ENCODE measurements around the gene UGT3A1. TPM values are rescaled to one million over a fixed set of nuclear protein-coding genes. Genes with fewer than 3 reads are reported as not detected.
A peak's percentile ranks its signal among the peaks of the same experiment; 100 is the strongest.

The UGT3A1 gene
- total and polyA plus RNA-seq, 3 experiments from 2014 or later, result not detected

DNA sequence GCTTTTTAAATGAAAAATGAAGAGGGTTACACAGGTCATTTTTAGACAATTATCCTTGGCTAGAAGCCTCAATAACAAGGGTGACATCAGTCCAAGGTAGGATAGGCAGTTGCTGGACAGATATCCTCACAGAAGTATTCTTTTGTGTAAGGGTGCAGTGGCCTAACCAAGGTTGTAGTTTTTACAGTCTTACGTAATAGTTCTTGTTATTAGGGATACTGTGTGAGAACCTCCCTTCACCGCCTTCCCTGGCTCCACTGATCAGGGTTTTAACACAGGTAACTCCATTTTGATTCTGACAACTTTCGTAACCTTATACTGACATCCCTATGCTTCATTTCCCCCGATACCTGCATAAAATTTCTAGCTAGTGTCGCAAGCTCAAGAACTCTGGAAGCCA, 44.1 kb downstream of the UGT3A1 start:
- Histone ChIP-seq H3K36me3 (ENCODE audit: insufficient read depth, low read length) (no peaks in the 10 kb centered on the region), H3K4me3 (ENCODE audit: low read length) (no peak overlapping the region), H3K27me3 (ENCODE audit: insufficient read depth, low read length, poor library complexity, severe bottlenecking) (no peaks in the 10 kb centered on the region), H3K4me1 (ENCODE audit: insufficient read depth, low read length) (no peaks in the 10 kb centered on the region), H3K27ac (ENCODE audit: low read depth, low read length) (no peak overlapping the region), H3K9me3 (ENCODE audit: low read length) (no peaks in the 10 kb centered on the region)
- Mint-ChIP-seq H3K27me3 (peaks cover 5 to 51% of the 10 kb centered on the region in 2 donors), H3K4me3 (no peak overlapping the region), H3K4me1 (no peaks in the 10 kb centered on the region), H3K9me3 (no peaks in the 10 kb centered on the region), H3K36me3 (no peaks in the 10 kb centered on the region), H3K27ac (no peak overlapping the region)
- ChIA-PET CTCF (no interaction called here), POLR2A (no interaction called here)
- no peak for DNase-seq

DNA sequence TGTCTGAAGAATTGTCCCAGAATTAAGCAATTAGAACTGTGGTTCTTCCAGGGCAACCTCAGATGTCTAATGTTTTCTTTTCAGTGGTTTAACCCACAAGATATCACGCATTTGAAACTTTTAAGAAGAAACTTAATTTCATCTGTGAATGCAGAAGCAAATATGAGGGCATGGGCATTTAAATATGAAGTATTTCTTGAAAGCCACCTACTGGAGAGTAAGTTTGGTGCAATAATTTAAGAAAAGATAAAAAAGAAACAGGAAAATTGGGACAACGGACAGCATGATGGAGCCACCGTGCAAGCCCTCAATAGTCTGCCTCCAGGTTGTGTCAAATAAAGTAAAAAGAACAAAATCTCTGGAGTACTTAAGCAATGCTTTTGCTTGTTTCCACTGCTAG, 51.6 kb downstream of the UGT3A1 start:
- H3K27me3 Mint-ChIP-seq, result peaks cover 11 to 38% of the 10 kb centered on the region in 2 donors
- H3K4me1 Mint-ChIP-seq, result no peaks in the 10 kb centered on the region
- no peaks in the 10 kb centered on the region for H3K9me3 ChIP-seq (ENCODE audit: low read length)
- no peaks in the 10 kb centered on the region for H3K27me3 ChIP-seq (ENCODE audit: insufficient read depth, low read length, poor library complexity, severe bottlenecking)
- no peaks in the 10 kb centered on the region for H3K36me3 Mint-ChIP-seq
- H3K27ac ChIP-seq (ENCODE audit: low read depth, low read length), result no peak overlapping the region
- no peak overlapping the region for H3K4me3 Mint-ChIP-seq
- no peak overlapping the region for H3K27ac Mint-ChIP-seq
- POLR2A ChIA-PET, result no interaction called here
- H3K36me3 ChIP-seq (ENCODE audit: insufficient read depth, low read length), result no peaks in the 10 kb centered on the region
- CTCF ChIA-PET, result interaction anchor here (1.0 kb wide), 1 partner anchor 13 kb away, joined by 3 read pairs; no protein-coding TSS in a partner anchor
- H3K4me3 ChIP-seq (ENCODE audit: low read length), result no peak overlapping the region
- no peaks in the 10 kb centered on the region for H3K9me3 Mint-ChIP-seq
- no peaks in the 10 kb centered on the region for H3K4me1 ChIP-seq (ENCODE audit: insufficient read depth, low read length)
- no peak for DNase-seq

DNA sequence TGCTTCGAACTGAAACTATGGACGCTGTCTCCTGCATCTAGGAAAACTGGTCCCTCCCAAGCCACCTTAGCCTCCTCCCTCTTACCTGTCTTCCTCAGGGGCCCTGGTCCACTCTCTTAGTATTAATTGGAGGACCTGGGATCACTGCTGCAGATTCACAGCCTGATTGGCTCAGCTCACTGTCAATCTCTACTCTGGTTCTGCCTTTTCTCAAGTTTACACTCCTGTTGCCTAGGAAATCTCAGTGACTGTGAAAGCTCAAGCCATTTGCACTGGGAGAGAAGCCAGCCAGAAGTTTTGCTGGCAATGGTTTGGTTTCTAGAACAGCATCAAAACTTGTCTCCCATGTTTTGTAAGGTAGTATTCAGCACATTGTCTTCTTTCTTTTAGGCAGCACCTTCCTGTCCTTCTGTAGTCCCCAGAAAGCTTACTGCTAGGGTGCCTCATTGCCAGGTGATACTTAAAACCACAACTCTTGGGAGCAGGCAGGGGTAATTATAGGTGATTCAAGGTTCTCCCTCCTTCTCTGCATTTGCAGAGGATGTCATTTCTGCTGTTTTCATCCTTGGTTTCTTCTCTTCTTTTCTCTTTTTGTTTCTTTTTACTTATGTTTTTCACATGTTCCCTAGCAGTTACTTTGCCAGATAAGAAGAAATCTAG, 52.5 kb downstream of the UGT3A1 start, which contains the start of gene CAPSL:
TSS of gene CAPSL (minus strand) at position 55 of the 660 bp plus-strand sequence. CDS start 17,502 bp downstream, outside the sequence.
- no peak for DNase-seq
- Mint-ChIP-seq H3K36me3 (no peaks in the 10 kb centered on the region), H3K4me3 (no peak within 1 kb of the TSS), H3K4me1 (no peaks in the 10 kb centered on the region), H3K27me3 (peaks cover 11 to 31% of the 10 kb centered on the region in 2 donors), H3K27ac (no peak within 1 kb of the TSS), H3K9me3 (no peaks in the 10 kb centered on the region)
- H3K27ac ChIP-seq (ENCODE audit: low read depth, low read length), result no peak within 1 kb of the TSS
- ChIA-PET CTCF (no interaction called here), POLR2A (no interaction called here)
- no peaks in the 10 kb centered on the region for H3K27me3 ChIP-seq (ENCODE audit: insufficient read depth, low read length, poor library complexity, severe bottlenecking)
- H3K36me3 ChIP-seq (ENCODE audit: insufficient read depth, low read length), result no peaks in the 10 kb centered on the region
- H3K4me3 ChIP-seq (ENCODE audit: low read length), result no peak within 1 kb of the TSS
- H3K4me1 ChIP-seq (ENCODE audit: insufficient read depth, low read length), result no peaks in the 10 kb centered on the region
- no peaks in the 10 kb centered on the region for H3K9me3 ChIP-seq (ENCODE audit: low read length)

DNA sequence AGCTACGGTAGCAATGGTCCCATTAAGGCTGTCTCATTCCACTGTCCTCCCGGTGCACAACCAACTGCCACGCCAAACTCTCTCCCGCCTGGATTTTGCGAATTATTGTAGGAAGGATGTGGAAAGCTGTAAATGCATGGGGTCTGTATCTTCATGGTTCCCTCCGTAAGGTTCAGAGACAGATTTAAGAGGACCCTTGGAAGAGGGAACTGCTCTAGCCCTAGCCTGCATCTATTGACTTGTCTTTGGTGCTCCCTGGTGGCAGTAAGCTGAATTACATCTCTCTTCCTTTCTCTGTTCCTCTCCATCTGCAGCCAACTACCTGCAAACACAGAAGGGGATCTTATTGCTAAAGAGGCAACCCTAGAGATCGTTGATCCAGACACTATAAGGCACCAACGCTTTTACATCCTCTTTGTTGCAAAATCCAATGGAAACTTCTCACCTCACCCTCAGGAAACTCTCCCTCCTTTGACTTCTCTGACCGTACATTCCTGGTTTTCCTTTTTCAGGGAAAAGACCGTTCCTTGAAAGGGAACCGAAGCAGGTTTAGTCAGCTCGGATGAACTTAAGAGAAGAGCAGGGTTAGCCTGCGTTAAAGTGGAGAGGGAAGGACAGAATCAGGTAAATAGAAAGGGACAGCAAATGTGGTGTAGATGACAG, 64.7 kb downstream of the UGT3A1 start:
- H3K27ac Mint-ChIP-seq, result peak overlapping the region in 2 of 8 donors; percentile 27 to 95
- CTCF ChIA-PET, result interaction anchor here (0.7 to 8.1 kb wide), 37 partner anchors 8 to 1402 kb away, joined by 3 to 203 read pairs (median 5); partner anchors contain the start of genes DNAJC21, IL7R and SPEF2
- Histone ChIP-seq H3K4me3 (ENCODE audit: low read length) (no peak overlapping the region), H3K4me1 (ENCODE audit: insufficient read depth, low read length) (peaks cover 22% of the 10 kb centered on the region), H3K27me3 (ENCODE audit: insufficient read depth, low read length, poor library complexity, severe bottlenecking) (no peaks in the 10 kb centered on the region), H3K27ac (ENCODE audit: low read depth, low read length) (no peak overlapping the region), H3K36me3 (ENCODE audit: insufficient read depth, low read length) (no peaks in the 10 kb centered on the region), H3K9me3 (ENCODE audit: low read length) (no peaks in the 10 kb centered on the region)
- H3K4me1 Mint-ChIP-seq, result peaks cover 24 to 44% (median 39%) of the 10 kb centered on the region in 3 donors
- peak; percentile 26 to 74 (median 66) for DNase-seq
- H3K4me3 Mint-ChIP-seq, result peak overlapping the region in 6 of 7 donors; percentile 52 to 76 (median 66)
- POLR2A ChIA-PET, result interaction anchor here (1.0 kb wide), 1 partner anchor 46 kb away, joined by 5 read pairs; no protein-coding TSS in a partner anchor
- H3K27me3 Mint-ChIP-seq, result peaks cover 1 to 16% of the 10 kb centered on the region in 2 donors
- peaks cover 0 to 2% (median 0%) of the 10 kb centered on the region in 3 donors for H3K36me3 Mint-ChIP-seq
- no peaks in the 10 kb centered on the region for H3K9me3 Mint-ChIP-seq

DNA sequence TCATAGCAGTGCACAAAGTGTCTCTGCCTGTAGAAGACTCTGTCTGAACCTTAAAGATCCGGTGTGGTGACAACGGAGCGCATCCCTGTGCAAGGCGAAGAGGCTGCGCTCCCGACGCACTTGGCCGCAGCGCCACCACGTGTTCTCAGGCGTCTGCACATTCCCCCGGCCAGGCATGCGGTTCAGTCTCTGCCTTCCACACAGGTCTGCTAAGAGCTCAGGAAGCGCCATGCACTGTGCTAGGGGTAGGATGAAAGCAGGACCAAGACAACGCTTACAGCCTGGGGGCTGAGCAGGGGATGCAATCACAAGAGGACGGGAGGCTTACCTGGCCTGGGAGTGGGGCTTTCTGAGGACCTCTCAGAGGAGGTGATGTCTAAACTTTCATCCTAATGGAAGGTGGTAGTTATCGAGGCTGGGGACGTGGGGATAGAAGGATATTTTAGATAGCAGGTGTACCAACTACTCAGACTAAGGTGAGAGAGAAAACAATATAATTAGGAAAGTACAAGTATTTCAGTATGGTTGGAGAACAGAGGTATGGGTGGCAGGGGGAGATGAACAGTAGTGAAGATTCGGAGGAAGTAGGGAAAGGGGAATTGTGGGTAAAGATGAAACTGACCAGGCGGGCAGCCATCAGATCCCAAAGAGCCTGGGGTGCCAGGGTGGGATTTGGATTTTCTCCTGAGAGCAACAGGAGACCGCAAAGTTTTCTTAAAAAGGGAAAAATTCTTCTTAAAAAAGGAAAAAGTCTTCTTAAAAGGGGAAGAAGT, 66.1 kb downstream of the UGT3A1 start:
- peak overlapping the region; percentile 5 to 81 (median 74) for H3K4me3 Mint-ChIP-seq
- H3K27me3 ChIP-seq (ENCODE audit: insufficient read depth, low read length, poor library complexity, severe bottlenecking), result no peaks in the 10 kb centered on the region
- POLR2A ChIA-PET, result interaction anchor here (0.6 to 1.3 kb wide), 4 partner anchors 45 to 146 kb away, joined by 4 to 6 read pairs (median 6); no protein-coding TSS in a partner anchor
- DNase-seq, result peak; percentile 65 to 87 (median 73)
- H3K27me3 Mint-ChIP-seq, result peaks cover 0 to 16% of the 10 kb centered on the region in 2 donors
- no peaks in the 10 kb centered on the region for H3K9me3 ChIP-seq (ENCODE audit: low read length)
- no peaks in the 10 kb centered on the region for H3K36me3 ChIP-seq (ENCODE audit: insufficient read depth, low read length)
- no peak overlapping the region for H3K27ac ChIP-seq (ENCODE audit: low read depth, low read length)
- peak overlapping the region; percentile 18 to 96 (median 85) for H3K27ac Mint-ChIP-seq
- CTCF ChIA-PET, result interaction anchor here (0.6 to 8.1 kb wide), 54 partner anchors 9 to 996 kb away, joined by 3 to 203 read pairs (median 4); partner anchors contain the start of genes DNAJC21, IL7R and SPEF2
- peaks cover 0 to 2% (median 0%) of the 10 kb centered on the region in 3 donors for H3K36me3 Mint-ChIP-seq
- H3K4me1 ChIP-seq (ENCODE audit: insufficient read depth, low read length), result peaks cover 22% of the 10 kb centered on the region
- H3K9me3 Mint-ChIP-seq, result no peaks in the 10 kb centered on the region
- H3K4me3 ChIP-seq (ENCODE audit: low read length), result peak overlapping the region; percentile 33
- H3K4me1 Mint-ChIP-seq, result peaks cover 24 to 47% (median 41%) of the 10 kb centered on the region in 3 donors

DNA sequence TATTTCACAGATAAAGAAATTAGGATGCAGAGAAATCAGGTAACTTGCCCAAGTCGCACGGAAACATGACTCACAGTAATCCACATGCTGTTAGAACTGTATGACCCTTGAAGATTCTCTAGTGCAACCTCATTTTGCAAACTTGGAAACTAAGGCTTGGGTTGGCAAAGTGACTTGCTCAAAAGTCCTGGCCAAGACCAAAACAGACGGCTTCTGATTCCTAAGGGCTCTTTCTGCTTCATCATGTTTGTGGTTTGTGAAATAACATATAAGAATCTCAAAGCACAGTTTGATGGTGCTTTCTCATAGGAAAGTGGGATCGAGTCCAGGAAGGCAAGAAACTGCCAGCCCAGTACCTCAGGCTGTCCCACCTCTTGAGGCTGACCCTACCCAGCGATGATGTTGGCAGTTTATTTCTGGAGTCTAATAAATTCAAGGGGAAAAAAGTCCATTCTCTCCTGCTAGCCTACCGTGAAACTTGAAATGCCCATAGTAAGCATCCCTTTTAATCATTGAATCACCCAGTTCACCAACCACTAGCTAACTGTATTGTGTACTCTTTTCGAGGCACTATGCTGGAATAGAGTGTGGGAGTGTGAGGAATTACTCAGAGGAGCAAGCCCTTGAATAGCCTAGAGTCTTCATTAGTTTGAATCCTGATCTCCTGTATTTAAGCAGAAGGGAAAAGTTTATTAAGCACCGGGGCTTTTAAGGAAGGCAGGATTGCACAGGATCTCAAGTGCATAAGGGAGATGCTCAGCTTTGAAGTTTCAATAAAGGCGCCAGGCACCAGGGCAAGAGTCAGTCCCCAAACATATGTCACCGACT, 66.9 kb downstream of the UGT3A1 start:
- peak overlapping the region; percentile 5 to 96 (median 82) for H3K27ac Mint-ChIP-seq
- peaks cover under 1 to 16% of the 10 kb centered on the region in 2 donors for H3K27me3 Mint-ChIP-seq
- POLR2A ChIA-PET, result interaction anchor here (0.7 to 1.3 kb wide), 2 partner anchors 65 to 307 kb away, joined by 5 to 6 read pairs; no protein-coding TSS in a partner anchor

DNA sequence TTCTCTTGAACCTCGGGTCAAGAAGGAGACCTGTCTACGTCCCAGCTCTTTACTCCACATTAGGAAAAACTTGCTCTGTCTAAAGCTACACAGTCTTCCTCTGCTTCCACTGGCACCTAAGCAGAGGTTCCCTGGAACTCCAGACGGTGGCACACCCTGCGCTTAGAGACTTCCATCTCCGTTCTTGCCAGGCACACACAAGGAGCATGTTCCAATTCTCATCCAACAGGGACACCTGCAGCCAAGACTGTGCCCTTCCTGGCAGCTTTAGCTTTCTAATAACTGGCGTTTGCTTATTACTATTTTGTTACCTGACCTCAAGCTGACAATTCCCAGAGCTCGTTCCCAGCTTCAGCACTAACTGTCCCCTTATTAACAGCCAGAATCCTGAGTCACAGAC, 68.7 kb downstream of the UGT3A1 start:
- Mint-ChIP-seq H3K36me3 (peaks cover 0 to 6% (median 5%) of the 10 kb centered on the region in 3 donors), H3K27me3 (peaks cover 2 to 4% of the 10 kb centered on the region in 2 donors), H3K4me1 (peaks cover 29 to 52% (median 51%) of the 10 kb centered on the region in 3 donors), H3K27ac (peak overlapping the region in 3 of 8 donors; percentile 19 to 76 (median 73)), H3K9me3 (peaks cover 0 to 6% (median 0%) of the 10 kb centered on the region in 5 donors), H3K4me3 (no peak overlapping the region)
- H3K27ac ChIP-seq (ENCODE audit: low read depth, low read length), result no peak overlapping the region
- no peak for DNase-seq
- H3K36me3 ChIP-seq (ENCODE audit: insufficient read depth, low read length), result no peaks in the 10 kb centered on the region
- no peak overlapping the region for H3K4me3 ChIP-seq (ENCODE audit: low read length)
- CTCF ChIA-PET, result interaction anchor here (1.0 to 8.1 kb wide), 2 partner anchors 270 to 294 kb away, joined by 3 to 203 read pairs; no protein-coding TSS in a partner anchor
- H3K4me1 ChIP-seq (ENCODE audit: insufficient read depth, low read length), result peaks cover 22% of the 10 kb centered on the region
- POLR2A ChIA-PET, result no interaction called here
- H3K9me3 ChIP-seq (ENCODE audit: low read length), result no peaks in the 10 kb centered on the region
- H3K27me3 ChIP-seq (ENCODE audit: insufficient read depth, low read length, poor library complexity, severe bottlenecking), result no peaks in the 10 kb centered on the region

More for the DNA sequence above, 66.9 kb downstream of the UGT3A1 start:
- Histone ChIP-seq H3K27ac (ENCODE audit: low read depth, low read length) (no peak overlapping the region), H3K36me3 (ENCODE audit: insufficient read depth, low read length) (no peaks in the 10 kb centered on the region), H3K4me3 (ENCODE audit: low read length) (peak overlapping the region; percentile 33), H3K27me3 (ENCODE audit: insufficient read depth, low read length, poor library complexity, severe bottlenecking) (no peaks in the 10 kb centered on the region), H3K4me1 (ENCODE audit: insufficient read depth, low read length) (peaks cover 22% of the 10 kb centered on the region), H3K9me3 (ENCODE audit: low read length) (no peaks in the 10 kb centered on the region)
- CTCF ChIA-PET, result interaction anchor here (0.7 to 8.1 kb wide), 45 partner anchors 9 to 995 kb away, joined by 3 to 203 read pairs (median 4); partner anchors contain the start of genes DNAJC21, IL7R and SPEF2
- H3K36me3 Mint-ChIP-seq, result peaks cover 0 to 4% (median 3%) of the 10 kb centered on the region in 3 donors
- peaks cover 0 to 4% (median 0%) of the 10 kb centered on the region in 5 donors for H3K9me3 Mint-ChIP-seq
- DNase-seq, result no peak
- peaks cover 28 to 49% (median 43%) of the 10 kb centered on the region in 3 donors for H3K4me1 Mint-ChIP-seq
- peak overlapping the region; percentile 5 to 81 (median 74) for H3K4me3 Mint-ChIP-seq

Measured in CD8-positive, alpha-beta memory T cell (primary cell).